H1 (cell line): Measurements from ENCODE around the gene TMEM260. TPM values are rescaled to one million over a fixed set of nuclear protein-coding genes. Genes with fewer than 3 reads are reported as not detected.

Experiments used
- ASH2L ChIP-seq: fragments of 200-600, 300-600 bp; sonication (generic); IDR thresholded peaks from one replicate; pipeline ENCODE4 v1.7.1; 2017; ENCODE audit warnings: low read length
- BCL11A ChIP-seq, 2 experiments: IDR thresholded peaks; one replicate each; pipeline ENCODE4 v1.6.1; 2011; ENCODE audit warnings: low read depth in 2 of 2, low read length in 2 of 2, mild to moderate bottlenecking in 2 of 2
- BRCA1 ChIP-seq: IDR thresholded peaks from 2 replicates; pipeline ENCODE4 v1.6.1; 2012; ENCODE audit warnings: low read depth, low read length, improper control_type of control experiment
- CHD1 ChIP-seq: IDR thresholded peaks from 2 replicates; pipeline ENCODE4 v1.6.1; 2012; ENCODE audit warnings: low read depth, low read length, improper control_type of control experiment
- CTCF ChIP-seq, 3 experiments: IDR thresholded peaks; 1 replicate in 2 of 3; 2 replicates in 1 of 3; pipeline versions ENCODE4 v1.5.1 to v1.6.1; 2011; ENCODE audit warnings: low read length in 3 of 3, mild to moderate bottlenecking in 3 of 3, inconsistent platforms in 2 of 3, low read depth in 1 of 3, moderate library complexity in 1 of 3; ENCODE audit not compliant: insufficient read depth in 1 of 3; ENCODE audit errors: control extremely low read depth in 1 of 3
- EGR1 ChIP-seq: IDR thresholded peaks from 2 replicates; pipeline ENCODE4 v1.6.1; 2011; ENCODE audit warnings: low read depth, low read length, borderline replicate concordance
- JUND ChIP-seq: IDR thresholded peaks from 2 replicates; pipeline ENCODE4 v1.6.1; 2011; ENCODE audit warnings: mild to moderate bottlenecking, improper control_type of control experiment, low read length
- PHF8 ChIP-seq: fragments of 200-600 bp; sonication (generic); conservative IDR thresholded peaks from 2 replicates; pipeline ENCODE4 v1.7.1; 2012; ENCODE audit warnings: low read depth, mild to moderate bottlenecking, inconsistent platforms, low read length, moderate library complexity
- POLR2A ChIP-seq, 2 experiments: IDR thresholded peaks; 1 replicate in 1 of 2; 2 replicates in 1 of 2; pipeline ENCODE4 v1.6.1; 2011; ENCODE audit warnings: low read depth in 2 of 2, low read length in 2 of 2, mild to moderate bottlenecking in 2 of 2; ENCODE audit errors: control extremely low read depth in 1 of 2
- POLR2AphosphoS5 ChIP-seq: IDR thresholded peaks from 2 replicates; pipeline ENCODE4 v1.6.1; 2011; ENCODE audit warnings: low read depth, low read length
- RAD21 ChIP-seq, 2 experiments: IDR thresholded peaks in 1 of 2; conservative IDR thresholded peaks in 1 of 2; 2 replicates each; pipeline ENCODE4 v1.6.1; 2011; ENCODE audit warnings: low read depth in 2 of 2, low read length in 2 of 2, improper control_type of control experiment in 1 of 2, inconsistent platforms in 1 of 2, mild to moderate bottlenecking in 1 of 2, moderate library complexity in 1 of 2
- RBBP5 ChIP-seq: IDR thresholded peaks from 2 replicates; pipeline ENCODE4 v1.7.1; 2012; ENCODE audit warnings: low read depth, mild to moderate bottlenecking, inconsistent platforms, low read length, moderate library complexity, borderline replicate concordance
- SIN3A ChIP-seq, 2 experiments: IDR thresholded peaks in 1 of 2; conservative IDR thresholded peaks in 1 of 2; 2 replicates each; pipeline ENCODE4 v1.6.1; 2011 to 2012; ENCODE audit warnings: low read length in 2 of 2, improper control_type of control experiment in 1 of 2, low read depth in 1 of 2, mild to moderate bottlenecking in 1 of 2
- SIX5 ChIP-seq: IDR thresholded peaks from 2 replicates; pipeline ENCODE4 v1.6.1; 2011; ENCODE audit warnings: mild to moderate bottlenecking, low read depth, low read length
- SP1 ChIP-seq: IDR thresholded peaks from 2 replicates; pipeline ENCODE4 v1.6.1; 2011; ENCODE audit warnings: low read depth, low read length
- SP2 ChIP-seq: IDR thresholded peaks from 2 replicates; pipeline ENCODE4 v1.6.1; 2012; ENCODE audit warnings: mild to moderate bottlenecking, low read length, inconsistent platforms
- TAF7 ChIP-seq: optimal IDR thresholded peaks from 2 replicates; pipeline ENCODE3; 2011; ENCODE audit warnings: low read depth, mild to moderate bottlenecking, inconsistent platforms, low read length, moderate library complexity, borderline replicate concordance
- polyA plus RNA-seq, 7 experiments: library from polyadenylated mRNA; depleted of rRNA in 3 of 7; stranded (reverse) in 5 of 7; unstranded in 2 of 7; fragments of >200 nt in 5 of 7; fragments of 200-250 nt in 2 of 7; gene quantifications; 1 replicate in 5 of 7; 2 replicates in 1 of 7; 4 replicates in 1 of 7; pipeline versions ENCODE4 v1.2.1 to v1.2.3, GENCODE V29; 2011 to 2013; ENCODE audit warnings: missing spikeins in 2 of 7, mixed read lengths in 2 of 7
- total RNA-seq: library from RNA; stranded (reverse); fragmentation: NEBNext Ultra II Directional; extraction: Animal tissue kit (Norgen Biotek cat#: 25700); gene quantifications from 2 replicates; pipeline ENCODE4 v1.2.1, GENCODE V29; 2021

The TMEM260 gene
- total and polyA plus RNA-seq, 2 of the 8 experiments (the other 6 are each of a cell fraction or from before 2014, with no cell fraction given): 14.4 to 15.2 TPM

GRCh38 chr14:56579345-56580220 is at the start of gene TMEM260 (continued):
- TF ChIP-seq BCL11A (IDR thresholded peaks at IDR 0.05; ENCODE audit: low read depth in 2 of 2, low read length in 2 of 2): no peak
- peak in 1 of 2 experiments; percentile 91; a peak in 2 of 3 replicates for TF ChIP-seq POLR2A (IDR thresholded peaks at IDR 0.05; ENCODE audit: control extremely low read depth in 1 of 2, low read depth in 2 of 2, low read length in 2 of 2)
- TF ChIP-seq CTCF (IDR thresholded peaks at IDR 0.05; ENCODE audit: control extremely low read depth in 1 of 3, insufficient read depth in 1 of 3, low read depth in 1 of 3, low read length in 3 of 3): peak; percentile 59 to 83 (median 83)
- no peak for TF ChIP-seq SP2
- TF ChIP-seq SIX5: peak; percentile 38
- no peak for TF ChIP-seq EGR1
- peak; percentile 97 for TF ChIP-seq JUND
- 0 out of 2 replicates have a peak, but pooled peaks have one; percentile 32 for TF ChIP-seq BRCA1
- TF ChIP-seq POLR2AphosphoS5: peak; percentile 92
- TF ChIP-seq SIN3A (conservative IDR thresholded peaks at IDR 0.05 in 1 of 2, IDR thresholded peaks at IDR 0.05 in 1 of 2; ENCODE audit: low read depth in 1 of 2, low read length in 2 of 2): peak; percentile 73 to 78; a peak in 3 of 4 replicates
- TF ChIP-seq PHF8: peak; percentile 95
- TF ChIP-seq CHD1: peak; percentile 98
- TF ChIP-seq RBBP5: peak; percentile 96
- peak; percentile 91 for TF ChIP-seq ASH2L
- TF ChIP-seq SP1: peak; percentile 52; the same call in 1 of the 2 replicates
- peak; percentile 58 to 61 for TF ChIP-seq RAD21 (IDR thresholded peaks at IDR 0.05 in 1 of 2, conservative IDR thresholded peaks at IDR 0.05 in 1 of 2; ENCODE audit: low read depth in 2 of 2, low read length in 2 of 2)
- TF ChIP-seq TAF7: peak; percentile 78
